ENCODE results near the gene ITGB3.

- TF ChIP-seq YY1 (IDR thresholded peaks at IDR 0.05; ENCODE audit: insufficient read depth, insufficient read length) = no peak
- TF ChIP-seq ZNF274 (IDR thresholded peaks at IDR 0.05; ENCODE audit: low read depth, low read length) = no peak
- TF ChIP-seq SUZ12 (IDR thresholded peaks at IDR 0.05; ENCODE audit: extremely low read depth, insufficient read depth, insufficient read length) = no peak
Measured at GRCh38 chr17:47204722-47205418, 48.8 kb upstream of the ITGB3 start.

Measured in NT2/D1 (cell line).